Kidney (tissue), 14 donors: Measurements from ENCODE around the gene STXBP5. TPM values are rescaled to one million over a fixed set of nuclear protein-coding genes. Genes with fewer than 3 reads are reported as not detected.

Experiments used
- DNase-seq, 5 donors: peaks; one replicate each; pipeline ENCODE4 v3.0.0-alpha.2; 2013 to 2020
- FAIRE-seq: peaks from 2 replicates; lab custom pipeline; 2012; peaks lifted over from hg19 to GRCh38; lab: Jason Lieb, UNC
- H3K27ac ChIP-seq, 2 donors: one replicate each; pipeline ENCODE4 v1.7.0; 2013; ENCODE audit warnings: low read depth in 2 of 2, low read length in 2 of 2, inconsistent platforms in 1 of 2
- H3K27me3 ChIP-seq: one replicate; pipeline ENCODE4 v1.7.1; 2013; ENCODE audit warnings: low read length, inconsistent platforms; ENCODE audit not compliant: control insufficient read depth, insufficient read depth
- H3K36me3 ChIP-seq, 3 donors: one replicate each; pipeline versions ENCODE4 v1.7.0 to v1.7.1; 2013; ENCODE audit warnings: low read length in 3 of 3, control low read depth in 1 of 3, inconsistent platforms in 1 of 3; ENCODE audit not compliant: insufficient read depth in 3 of 3, control insufficient read depth in 2 of 3
- H3K4me1 ChIP-seq, 3 donors: one replicate each; pipeline versions ENCODE4 v1.7.0 to v1.7.1; 2013; ENCODE audit warnings: low read length in 3 of 3, inconsistent platforms in 1 of 3, low read depth in 1 of 3; ENCODE audit not compliant: control insufficient read depth in 2 of 3, insufficient read depth in 2 of 3
- H3K4me3 ChIP-seq, 3 donors: one replicate each; pipeline versions ENCODE4 v1.7.0 to v1.8.1; 2013; ENCODE audit warnings: low read length in 3 of 3, control low read depth in 1 of 3, inconsistent platforms in 1 of 3
- H3K9ac ChIP-seq, 3 donors: one replicate each; pipeline versions ENCODE4 v1.7.0 to v1.7.1; 2013; ENCODE audit warnings: low read length in 3 of 3, control low read depth in 1 of 3, inconsistent platforms in 1 of 3
- H3K9me3 ChIP-seq, 3 donors: one replicate each; pipeline versions ENCODE4 v1.7.0 to v1.7.1; 2013; ENCODE audit warnings: low read length in 3 of 3, control low read depth in 1 of 3, inconsistent platforms in 1 of 3; ENCODE audit not compliant: control insufficient read depth in 2 of 3, insufficient read depth in 1 of 3
- intact Hi-C: fragments of 100-400 bp; cut with DNase I; formaldehyde crosslinking; loops from one replicate; pipeline ENCODE4 v1.11.1; 2022
- polyA plus RNA-seq: library from polyadenylated mRNA; stranded (reverse); fragments of 350-450 nt; fragmentation: Illumina TruSeq; extraction: RNeasy Lipid Tissue Mini Kit (QIAGEN cat#74804); gene quantifications from one replicate; pipeline ENCODE4 v1.2.3, GENCODE V29; 2014; ENCODE audit warnings: low read depth, low replicate concordance; ENCODE audit not compliant: insufficient read depth
- total RNA-seq: library from RNA; stranded (reverse); fragmentation: NEBNext Ultra II Directional; extraction: Animal tissue kit (Norgen Biotek cat#: 25700); gene quantifications from one replicate; pipeline ENCODE4 v1.2.1, GENCODE V29; 2021
- TF ChIP-seq, protein P1 (sequence below): IDR thresholded peaks from 3 replicates; pipeline ENCODE4 v1.5.1; 2012; ENCODE audit warnings: mild to moderate bottlenecking, moderate library complexity, borderline replicate concordance; ENCODE audit not compliant: insufficient read depth; ENCODE audit errors: extremely low read depth
- donor health status: control.
- donor health status: control.
- donor health status: control.
- donor health status: control.
- donor health status: control.
- donor health status: DM: yes; HTN: yes; CAD: no.
- donor health status: Normal renal cell carcinoma (clear cell type).

Gene STXBP5
- total and polyA plus RNA-seq, 2 donors from 2014 or later, result 2.0 to 13.6 TPM

- intact Hi-C loops, result no loop called here
- TF ChIP-seq, protein P1, sequence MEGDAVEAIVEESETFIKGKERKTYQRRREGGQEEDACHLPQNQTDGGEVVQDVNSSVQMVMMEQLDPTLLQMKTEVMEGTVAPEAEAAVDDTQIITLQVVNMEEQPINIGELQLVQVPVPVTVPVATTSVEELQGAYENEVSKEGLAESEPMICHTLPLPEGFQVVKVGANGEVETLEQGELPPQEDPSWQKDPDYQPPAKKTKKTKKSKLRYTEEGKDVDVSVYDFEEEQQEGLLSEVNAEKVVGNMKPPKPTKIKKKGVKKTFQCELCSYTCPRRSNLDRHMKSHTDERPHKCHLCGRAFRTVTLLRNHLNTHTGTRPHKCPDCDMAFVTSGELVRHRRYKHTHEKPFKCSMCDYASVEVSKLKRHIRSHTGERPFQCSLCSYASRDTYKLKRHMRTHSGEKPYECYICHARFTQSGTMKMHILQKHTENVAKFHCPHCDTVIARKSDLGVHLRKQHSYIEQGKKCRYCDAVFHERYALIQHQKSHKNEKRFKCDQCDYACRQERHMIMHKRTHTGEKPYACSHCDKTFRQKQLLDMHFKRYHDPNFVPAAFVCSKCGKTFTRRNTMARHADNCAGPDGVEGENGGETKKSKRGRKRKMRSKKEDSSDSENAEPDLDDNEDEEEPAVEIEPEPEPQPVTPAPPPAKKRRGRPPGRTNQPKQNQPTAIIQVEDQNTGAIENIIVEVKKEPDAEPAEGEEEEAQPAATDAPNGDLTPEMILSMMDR, result no peak
- Histone ChIP-seq H3K4me3 (no peak overlapping the region), H3K27ac (no peak overlapping the region), H3K36me3 (no peaks in the 10 kb centered on the region), H3K9ac (no peak overlapping the region), H3K4me1 (peaks cover 0 to 4% (median 0%) of the 10 kb centered on the region in 3 donors), H3K9me3 (no peaks in the 10 kb centered on the region), H3K27me3 (no peaks in the 10 kb centered on the region)
- no peak for FAIRE-seq
- DNase-seq, result no peak
Observed at GRCh38 chr6:147226877-147227276, 22.7 kb downstream of the STXBP5 start.

GRCh38 chr6:147227770-147228320 lies 23.6 kb downstream of the STXBP5 start:
- intact Hi-C loops, result no loop called here

GRCh38 chr6:147231589-147231988 lies 27.4 kb downstream of the STXBP5 start:
- H3K4me1 ChIP-seq, result no peaks in the 10 kb centered on the region
- no peak overlapping the region for H3K4me3 ChIP-seq
- FAIRE-seq (peak; percentile 47), DNase-seq (no peak)
- H3K27me3 ChIP-seq, result no peaks in the 10 kb centered on the region
- intact Hi-C loops, result no loop called here
- H3K36me3 ChIP-seq, result no peaks in the 10 kb centered on the region
- H3K9ac ChIP-seq, result no peak overlapping the region
- TF ChIP-seq, protein P1, result no peak
- H3K27ac ChIP-seq, result no peak overlapping the region
- H3K9me3 ChIP-seq, result no peaks in the 10 kb centered on the region

More at GRCh38 chr6:147227770-147228320, 23.6 kb downstream of the STXBP5 start:
- TF ChIP-seq, protein P1, result no peak
- H3K36me3 ChIP-seq, result no peaks in the 10 kb centered on the region
- H3K9ac ChIP-seq, result no peak overlapping the region
- H3K4me1 ChIP-seq, result no peaks in the 10 kb centered on the region
- no peaks in the 10 kb centered on the region for H3K9me3 ChIP-seq
- H3K27me3 ChIP-seq, result no peaks in the 10 kb centered on the region
- FAIRE-seq, result no peak
- no peak for DNase-seq
- H3K27ac ChIP-seq, result no peak overlapping the region
- no peak overlapping the region for H3K4me3 ChIP-seq

DNA sequence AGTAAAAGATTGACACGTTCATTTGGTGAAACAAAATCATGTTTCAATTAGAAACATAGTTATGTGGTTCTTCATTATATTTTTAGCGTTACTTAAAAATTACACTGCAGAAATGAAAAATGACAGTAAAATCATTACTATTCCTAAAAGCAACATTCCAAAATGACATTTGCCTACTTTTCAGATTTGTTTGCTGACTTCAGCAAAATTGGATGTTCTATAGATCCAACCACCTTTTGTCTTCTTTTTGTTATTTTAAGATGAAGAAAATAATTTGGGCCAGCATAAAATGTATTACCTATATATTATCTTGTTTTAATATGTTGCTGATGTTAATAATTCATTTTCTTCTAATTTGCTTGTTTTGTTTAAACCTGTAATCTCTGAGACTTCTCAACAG lies 30.5 kb downstream of the STXBP5 start:
- Histone ChIP-seq H3K27me3 (no peaks in the 10 kb centered on the region), H3K4me1 (no peaks in the 10 kb centered on the region), H3K9me3 (no peaks in the 10 kb centered on the region), H3K4me3 (no peak overlapping the region), H3K27ac (no peak overlapping the region), H3K9ac (no peak overlapping the region), H3K36me3 (no peaks in the 10 kb centered on the region)
- TF ChIP-seq, protein P1, result no peak
- intact Hi-C loops, result no loop called here
- no peak for FAIRE-seq
- no peak for DNase-seq
